HCT116 (cell line): ENCODE results near the gene MPEG1. TPM values are rescaled to one million over a fixed set of nuclear protein-coding genes. Genes with fewer than 3 reads are reported as not detected.

Experiments used
- ATAC-seq: fragments of 200-7000 bp; cut with Tn5 transposase; 2 replicates; pipeline ENCODE4 v1.9.1; 2020; ENCODE audit warnings: mild to moderate bottlenecking, moderate library complexity
- BruUV-seq: library from RNA; stranded (reverse); fragments of 400-500 nt; replicated peaks from 2 replicates; lab custom pipeline; 2021; lab: Mats Ljungman, UMichigan
- CTCF ChIA-PET: fragments of 300-600 bp; sonication (Branson Sonifier 250); formaldehyde crosslinking; loops from one replicate; lab custom pipeline; 2021; ENCODE audit warnings: antibody characterized with exemption; lab: Charles Lee
- POLR2A ChIA-PET: fragments of 300-600, 350-600 bp; sonication (Branson Sonifier 250); formaldehyde crosslinking; loops from one replicate; lab custom pipeline; 2021; ENCODE audit warnings: antibody characterized with exemption; lab: Charles Lee
- RAD21 ChIA-PET, 2 experiments: fragments of 300-600 bp; sonication (Branson Sonifier 250); formaldehyde crosslinking; loops; one replicate each; lab custom pipeline; 2023; ENCODE audit warnings: low total read pairs in 2 of 2; ENCODE audit not compliant: uncharacterized antibody in 2 of 2, unreplicated experiment in 2 of 2, low non-redundant PET in 1 of 2; lab: Charles Lee
- DNase-seq: peaks from one replicate; pipeline ENCODE4 v3.0.0-alpha.2; 2010; ENCODE audit warnings: low read depth, low spot score
- H2AFZ ChIP-seq: fragments of 200-600 bp; shearing (Covaris generic), sonication (generic); 2 replicates; pipeline ENCODE4 v1.6.1; 2017; ENCODE audit warnings: low read depth, mixed run types, mixed read lengths, antibody characterized with exemption, low read length; ENCODE audit not compliant: poor library complexity, severe bottlenecking
- H3K27ac ChIP-seq: 2 replicates; pipeline ENCODE4 v1.5.1; 2012; ENCODE audit warnings: low read depth, low read length
- H3K27me3 ChIP-seq: fragments of 200-600 bp; sonication (generic); 2 replicates; pipeline ENCODE4 v1.6.1; 2016; ENCODE audit warnings: mixed run types, low read length, mixed read lengths; ENCODE audit not compliant: insufficient read depth
- H3K36me3 ChIP-seq, 2 experiments: fragments of 200-500 bp in 1 of 2; fragments of 200-600 bp in 1 of 2; sonication (Bioruptor generic) in 1 of 2; sonication (generic) in 1 of 2; 2 replicates each; pipeline versions ENCODE4 v1.5.1 to v1.6.1; 2014 to 2016; ENCODE audit warnings: low read length in 2 of 2, inconsistent platforms in 1 of 2, mixed read lengths in 1 of 2, mixed run types in 1 of 2; ENCODE audit not compliant: insufficient read depth in 2 of 2, control insufficient read depth in 1 of 2
- H3K4me1 ChIP-seq, 2 experiments: fragments of 200-600 bp in 1 of 2; sonication (generic) in 1 of 2; 2 replicates each; pipeline versions ENCODE4 v1.5.1 to v1.6.1; 2012 to 2017; ENCODE audit warnings: low read length in 2 of 2, inconsistent platforms in 1 of 2, mild to moderate bottlenecking in 1 of 2, mixed read lengths in 1 of 2, mixed run types in 1 of 2, moderate library complexity in 1 of 2; ENCODE audit not compliant: insufficient read depth in 2 of 2, control insufficient read depth in 1 of 2
- H3K4me2 ChIP-seq: fragments of 200-600 bp; sonication (generic); 2 replicates; pipeline ENCODE4 v1.6.1; 2017; ENCODE audit warnings: mixed run types, low read length, mixed read lengths
- H3K4me3 ChIP-seq, 2 experiments: fragments of 200-600 bp in 1 of 2; sonication (generic) in 1 of 2; replicated peaks in 1 of 2; 2 replicates each; pipeline ENCODE4 v1.5.1; 2011 to 2016; ENCODE audit warnings: low read length in 2 of 2, control low read depth in 1 of 2, low read depth in 1 of 2, mild to moderate bottlenecking in 1 of 2, mixed read lengths in 1 of 2, mixed run types in 1 of 2
- H3K79me2 ChIP-seq: fragments of 200-600 bp; sonication (generic); 2 replicates; pipeline ENCODE4 v1.6.1; 2017; ENCODE audit warnings: mild to moderate bottlenecking, mixed run types, low read length, moderate library complexity, mixed read lengths; ENCODE audit not compliant: insufficient read depth
- H3K9ac ChIP-seq: fragments of 200-600 bp; sonication (generic); 2 replicates; pipeline ENCODE4 v1.6.1; 2016; ENCODE audit warnings: low read length, mixed read lengths
- H3K9me2 ChIP-seq: fragments of 200-600 bp; sonication (generic), shearing (Covaris generic); 2 replicates; pipeline ENCODE4 v1.6.1; 2017; ENCODE audit warnings: mixed run types, mild to moderate bottlenecking, moderate library complexity; ENCODE audit not compliant: insufficient read depth
- H3K9me3 ChIP-seq, 2 experiments: fragments of 200-500 bp in 1 of 2; fragments of 200-600 bp in 1 of 2; sonication (Bioruptor generic) in 1 of 2; sonication (generic) in 1 of 2; 2 replicates each; pipeline ENCODE4 v1.6.1; 2014 to 2017; ENCODE audit warnings: low read length in 2 of 2, mixed read lengths in 2 of 2, inconsistent platforms in 1 of 2, low read depth in 1 of 2, mild to moderate bottlenecking in 1 of 2, mixed run types in 1 of 2, moderate library complexity in 1 of 2; ENCODE audit not compliant: control insufficient read depth in 1 of 2, insufficient read depth in 1 of 2
- H4K20me1 ChIP-seq: fragments of 200-600 bp; sonication (generic), shearing (Covaris generic); 2 replicates; pipeline ENCODE4 v1.6.1; 2017; ENCODE audit warnings: mixed run types, mild to moderate bottlenecking, moderate library complexity; ENCODE audit not compliant: insufficient read depth
- ATF3 ChIP-seq: IDR thresholded peaks from 2 replicates; pipeline ENCODE4 v1.6.1; 2012
- CBX3 ChIP-seq: IDR thresholded peaks from 2 replicates; pipeline ENCODE4 v1.6.1; 2012; ENCODE audit warnings: low read depth
- CEBPB ChIP-seq: IDR thresholded peaks from 2 replicates; pipeline ENCODE4 v1.6.1; 2012; ENCODE audit warnings: low read depth
- CTCF ChIP-seq, 3 experiments: fragments of 200-600 bp in 1 of 3; sonication (generic) in 1 of 3; IDR thresholded peaks in 2 of 3; conservative IDR thresholded peaks in 1 of 3; 2 replicates each; pipeline ENCODE4 v1.5.1; 2012 to 2017; ENCODE audit warnings: low read depth in 2 of 3, low read length in 2 of 3, antibody characterized with exemption in 1 of 3, borderline replicate concordance in 1 of 3, control low read depth in 1 of 3, mild to moderate bottlenecking in 1 of 3, mixed read lengths in 1 of 3, mixed run types in 1 of 3, moderate library complexity in 1 of 3; ENCODE audit not compliant: insufficient read depth in 1 of 3
- EGR1 ChIP-seq: IDR thresholded peaks from 2 replicates; pipeline ENCODE4 v1.6.1; 2012; ENCODE audit warnings: low read depth
- EZH2 ChIP-seq: fragments of 200-600 bp; sonication (generic); IDR thresholded peaks from 2 replicates; pipeline ENCODE4 v1.6.1; 2017; ENCODE audit warnings: antibody characterized with exemption, mixed run types
- FOSL1 ChIP-seq: IDR thresholded peaks from 2 replicates; pipeline ENCODE4 v1.6.1; 2012; ENCODE audit warnings: low read depth
- JUND ChIP-seq: IDR thresholded peaks from 2 replicates; pipeline ENCODE4 v1.6.1; 2012
- MAX ChIP-seq: IDR thresholded peaks from 2 replicates; pipeline ENCODE4 v1.6.1; 2012
- POLR2AphosphoS5 ChIP-seq: IDR thresholded peaks from 2 replicates; pipeline ENCODE4 v1.6.1; 2011; ENCODE audit warnings: mild to moderate bottlenecking, low read depth, low read length, moderate library complexity
- RAD21 ChIP-seq: IDR thresholded peaks from 2 replicates; pipeline ENCODE4 v1.6.1; 2012; ENCODE audit warnings: low read depth, mild to moderate bottlenecking
- REST ChIP-seq: IDR thresholded peaks from 2 replicates; pipeline ENCODE4 v1.6.1; 2012; ENCODE audit warnings: low read depth
- SIN3A ChIP-seq: IDR thresholded peaks from 2 replicates; pipeline ENCODE4 v1.6.1; 2012; ENCODE audit warnings: low read depth
- SP1 ChIP-seq: IDR thresholded peaks from 2 replicates; pipeline ENCODE4 v1.6.1; 2012; ENCODE audit warnings: low read depth
- SRF ChIP-seq: IDR thresholded peaks from 2 replicates; pipeline ENCODE4 v1.6.1; 2012; ENCODE audit warnings: low read depth
- TCF7L2 ChIP-seq: IDR thresholded peaks from 2 replicates; pipeline ENCODE4 v1.7.0; 2011; ENCODE audit warnings: borderline replicate concordance, inconsistent platforms; ENCODE audit not compliant: insufficient read depth, insufficient read length; ENCODE audit errors: extremely low read depth
- YY1 ChIP-seq: IDR thresholded peaks from 2 replicates; pipeline ENCODE4 v1.6.1; 2011; ENCODE audit warnings: low read length, low read depth, moderate library complexity, mild to moderate bottlenecking; ENCODE audit not compliant: insufficient replicate concordance; ENCODE audit errors: extremely low read depth
- ZNF274 ChIP-seq: fragments of 200-500 bp; sonication (Bioruptor generic); IDR thresholded peaks from 2 replicates; pipeline ENCODE4 v1.6.1; 2014; ENCODE audit warnings: mild to moderate bottlenecking, low read depth, low read length, inconsistent platforms
- intact Hi-C: fragments of 100-400 bp; cut with micrococcal nuclease; formaldehyde crosslinking; loops from 2 replicates; pipeline ENCODE4 v1.10.0; 2022
- total RNA-seq: library from RNA; stranded (reverse); gene quantifications from one replicate; pipeline ENCODE4 v1.2.1, GENCODE V29; 2021; ENCODE audit not compliant: unreplicated experiment

MPEG1 gene
- total RNA-seq, 1 experiment from 2014 or later: 0.07 TPM

- Histone ChIP-seq H3K9me2 (no peaks in the 10 kb centered on the region), H3K9ac (no peak overlapping the region), H2AFZ (no peak overlapping the region), H3K4me1 (no peaks in the 10 kb centered on the region), H4K20me1 (no peaks in the 10 kb centered on the region), H3K27ac (no peak overlapping the region), H3K79me2 (no peaks in the 10 kb centered on the region), H3K4me3 (no peak overlapping the region), H3K36me3 (0 out of 4 replicates have a peak, but pooled peaks cover 3 to 4% of the 10 kb centered on the region in 2 experiments), H3K9me3 (no peaks in the 10 kb centered on the region), H3K27me3 (no peaks in the 10 kb centered on the region), H3K4me2 (no peak overlapping the region)
- RAD21 ChIA-PET: no interaction called here
- POLR2A ChIA-PET: no interaction called here
- TF ChIP-seq TCF7L2 (no peak), JUND (no peak), POLR2AphosphoS5 (no peak), ZNF274 (no peak), YY1 (no peak), ATF3 (no peak), EGR1 (no peak), CTCF (IDR thresholded peaks at IDR 0.05 in 2 of 3, conservative IDR thresholded peaks at IDR 0.05 in 1 of 3; ENCODE audit: borderline replicate concordance in 1 of 3, insufficient read depth in 1 of 3, low read depth in 2 of 3, low read length in 2 of 3) (no peak), MAX (no peak), SIN3A (no peak), SRF (no peak), CBX3 (no peak), RAD21 (no peak), FOSL1 (no peak), REST (no peak), EZH2 (no peak), CEBPB (no peak), SP1 (no peak)
- ATAC-seq (no peak), DNase-seq (no peak)
- intact Hi-C loops: no loop called here
- CTCF ChIA-PET: interaction anchor here (1.5 to 3.5 kb wide), 3 partner anchors 8 to 27 kb away, joined by 4 to 18 read pairs (median 5); partner anchors contain the start of gene DTX4
- no TSS peak for BruUV-seq
These were observed 14.0 kb downstream of the MPEG1 start for GRCh38 chr11:59198726-59199125.
